NCI-H524 treated with DMSO at 0.1 percent for 48 hours (cell line): ENCODE results near the gene NR1D2.

Experiments used
- DNase-seq: peaks from one replicate; lab custom pipeline; 2025; lab: John Stamatoyannopoulos, UW

The NR1D2 gene

DNA sequence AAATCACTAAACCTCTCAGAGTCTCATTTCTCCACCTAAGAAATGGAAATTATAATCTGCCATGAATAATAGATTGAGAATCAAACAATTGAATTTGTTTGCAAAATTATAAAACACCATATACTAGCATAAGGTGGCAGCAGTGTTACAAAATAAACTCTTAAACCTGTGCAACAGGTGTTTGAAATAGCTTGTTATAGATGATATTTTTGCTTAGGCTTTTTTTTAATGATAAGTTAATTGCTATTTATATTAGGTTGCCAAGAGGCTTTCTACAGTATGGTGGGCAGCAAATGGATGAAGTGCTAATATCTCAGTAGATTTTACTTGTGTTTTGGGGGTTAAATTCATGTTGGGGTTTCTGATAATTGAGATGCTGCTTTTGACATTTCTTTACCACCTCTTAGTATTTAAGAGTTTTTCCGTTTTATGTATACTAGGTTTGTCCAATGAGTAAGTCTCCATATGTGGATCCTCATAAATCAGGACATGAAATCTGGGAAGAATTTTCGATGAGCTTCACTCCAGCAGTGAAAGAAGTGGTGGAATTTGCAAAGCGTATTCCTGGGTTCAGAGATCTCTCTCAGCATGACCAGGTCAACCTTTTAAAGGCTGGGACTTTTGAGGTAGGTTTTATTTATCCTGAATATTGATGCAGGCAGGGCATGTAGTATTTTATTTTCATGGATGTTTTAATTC, 19.6 kb downstream of the NR1D2 start:
- DNase-seq: no peak

DNA sequence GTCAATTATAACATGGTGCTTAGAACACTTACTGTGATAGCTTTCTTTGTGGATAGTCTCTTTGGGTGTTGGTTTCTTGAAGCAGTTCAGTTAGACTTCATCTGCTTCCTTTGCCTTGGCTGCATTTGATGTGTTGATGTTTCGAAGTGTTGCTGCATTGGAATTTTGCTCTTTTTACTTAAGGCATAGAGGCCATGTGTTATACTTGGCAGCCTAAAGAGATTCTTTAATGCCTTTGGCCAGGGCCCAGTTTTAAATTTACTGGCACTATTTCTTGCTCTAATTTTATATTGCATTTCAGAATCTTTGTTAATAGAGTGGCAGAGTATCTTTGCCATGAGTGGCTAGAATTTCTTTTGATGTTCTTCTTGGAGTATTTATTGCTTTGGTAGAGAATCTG, 21.2 kb downstream of the NR1D2 start:
- DNase-seq: no peak

DNA sequence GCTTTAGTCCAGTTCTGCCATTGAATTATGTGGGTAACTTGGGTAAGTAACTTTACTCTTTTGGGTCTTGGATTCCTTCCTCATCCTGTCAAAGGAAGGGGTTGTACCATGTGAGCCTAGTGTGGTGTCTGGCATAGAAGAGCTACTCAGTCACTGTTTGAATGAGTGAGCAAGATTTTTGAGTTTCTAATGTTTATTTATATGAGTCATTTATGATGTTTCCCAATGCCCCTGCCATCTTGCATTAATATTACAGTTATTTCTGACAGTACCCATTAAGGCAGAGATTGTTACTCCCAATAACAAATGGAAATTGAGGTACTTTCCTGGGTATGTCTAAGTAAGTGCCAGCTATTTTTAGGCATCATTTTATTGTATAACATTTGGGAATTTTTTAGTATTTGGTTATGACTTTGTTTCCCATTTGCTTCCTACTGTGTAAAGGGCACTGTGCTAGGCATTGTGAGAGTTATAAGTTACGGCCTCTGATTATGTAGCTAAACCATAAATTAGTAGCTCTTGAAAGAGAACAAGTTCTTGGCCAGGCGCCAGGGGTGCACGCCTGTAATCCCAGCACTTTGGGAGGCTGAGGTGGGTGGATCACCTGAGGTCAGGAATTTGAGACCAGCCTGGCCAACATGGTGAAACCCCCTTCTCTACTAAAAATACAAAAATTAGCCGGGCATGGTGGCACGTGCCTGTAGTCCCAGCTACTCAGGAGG, 23.5 kb downstream of the NR1D2 start:
- no peak for DNase-seq

DNA sequence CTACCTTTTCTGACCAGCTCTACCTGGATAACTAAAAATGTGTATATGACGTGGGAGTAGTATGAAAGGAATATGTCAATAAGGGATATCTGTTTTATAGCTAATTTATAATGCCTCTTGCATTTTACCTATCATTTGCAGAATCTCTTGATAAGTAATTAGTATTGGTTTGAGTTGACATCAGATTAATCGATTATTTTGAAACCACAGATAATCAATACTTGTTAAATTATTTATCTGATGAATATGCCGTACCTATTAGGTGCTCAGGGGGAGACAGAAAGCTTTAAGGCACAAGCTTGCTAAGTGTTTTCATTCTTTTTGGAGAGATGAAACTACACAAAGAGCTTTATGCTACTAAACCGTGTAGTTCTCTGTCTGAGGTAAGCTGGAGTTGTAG, 24.3 kb downstream of the NR1D2 start:
- no peak for DNase-seq

DNA sequence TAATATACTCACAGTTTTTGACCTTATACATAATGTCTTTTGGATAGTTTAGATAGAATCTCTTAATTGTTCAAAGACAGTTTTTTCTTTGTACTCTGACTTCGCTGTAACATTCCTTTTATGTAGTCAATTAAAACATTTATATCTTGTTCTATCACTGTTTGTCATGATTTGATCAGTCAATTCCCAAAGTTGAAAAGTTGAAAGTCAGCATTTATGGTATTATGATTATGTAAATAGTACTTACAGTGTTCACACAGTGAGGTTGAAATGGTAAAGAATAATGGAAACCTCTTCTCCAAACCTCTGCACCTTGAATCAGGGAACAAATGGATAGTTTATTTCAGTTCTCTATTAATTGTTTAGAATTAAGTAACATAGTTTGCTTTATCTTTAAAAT, 26.6 kb downstream of the NR1D2 start:
- no peak for DNase-seq

DNA sequence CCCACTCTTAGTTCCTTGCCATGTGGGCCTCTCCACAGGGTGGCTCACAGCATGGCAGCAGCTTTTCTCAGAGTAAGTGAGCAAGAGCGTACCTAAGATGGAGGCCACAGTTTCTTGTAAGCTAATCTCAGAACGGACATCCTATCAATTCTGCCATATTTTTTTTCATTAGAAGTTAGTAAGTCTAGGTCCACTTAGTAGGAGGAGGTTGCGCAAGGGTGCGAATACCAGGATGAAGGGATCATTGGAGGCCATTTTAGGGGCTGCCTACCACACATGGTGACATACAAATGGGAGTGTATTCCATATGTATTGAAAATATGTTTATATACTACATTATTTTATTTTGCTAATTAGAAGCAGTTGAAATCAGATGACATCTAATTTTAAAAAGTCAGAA, 31.5 kb downstream of the NR1D2 start:
- no peak for DNase-seq

DNA sequence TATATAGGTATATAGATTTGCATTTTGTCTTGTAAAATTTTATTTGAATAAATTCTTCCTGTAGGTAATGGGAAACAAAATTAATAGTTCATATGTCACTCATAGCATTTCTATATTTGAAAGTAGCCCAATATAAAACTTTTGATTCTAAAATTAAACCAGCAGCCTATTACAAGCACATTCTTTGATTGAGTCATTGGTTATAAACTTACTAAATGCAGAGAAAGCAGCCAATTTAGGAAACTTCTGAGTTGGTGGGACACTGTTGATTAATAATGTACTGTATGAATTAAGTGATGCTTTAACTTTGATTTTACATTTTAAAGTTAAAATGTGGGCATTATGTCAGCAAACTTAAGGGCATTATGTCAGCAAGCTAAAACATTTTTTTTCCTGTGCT, 34.5 kb downstream of the NR1D2 start:
- DNase-seq: no peak

DNA sequence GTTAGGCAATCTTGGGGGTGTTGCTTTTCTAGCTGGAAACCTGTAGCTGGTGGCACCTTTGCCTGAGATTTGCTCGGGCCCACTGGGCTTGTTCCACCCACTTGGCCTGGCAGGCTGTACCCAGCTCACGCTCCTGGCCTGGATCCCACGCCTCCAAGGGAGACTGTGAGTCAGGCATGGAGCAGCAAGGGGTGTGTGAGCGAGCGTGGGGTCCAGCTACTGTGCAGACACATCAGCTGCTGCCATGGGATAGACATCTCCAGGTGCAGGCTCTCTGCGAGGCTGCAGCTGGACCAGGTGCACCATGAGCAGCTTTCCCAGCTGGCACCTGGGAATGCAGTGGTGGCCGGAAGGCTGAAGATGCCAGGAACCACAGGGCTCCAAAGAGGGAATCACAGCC, 36.0 kb downstream of the NR1D2 start:
- DNase-seq: no peak

DNA sequence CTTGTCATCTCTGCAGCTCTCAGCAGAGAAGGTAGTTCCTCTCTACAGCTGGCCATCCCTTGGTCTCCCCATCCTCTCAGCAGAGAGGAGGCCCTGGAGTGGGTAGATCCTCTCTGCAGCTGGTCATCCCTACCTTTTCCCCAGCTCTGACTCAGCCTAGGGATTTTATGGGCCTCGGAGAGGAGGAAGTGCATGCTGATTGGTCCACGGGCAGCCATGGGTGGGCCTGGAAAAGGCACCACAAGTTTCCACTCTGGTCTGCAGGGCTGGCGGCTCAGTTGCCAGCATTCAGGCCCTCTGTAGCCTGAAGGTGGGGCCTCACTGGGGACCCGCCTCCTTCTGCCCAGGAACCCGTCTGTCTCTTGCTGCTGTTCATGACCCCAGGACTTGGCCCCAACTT, 36.9 kb downstream of the NR1D2 start:
- DNase-seq: no peak

DNA sequence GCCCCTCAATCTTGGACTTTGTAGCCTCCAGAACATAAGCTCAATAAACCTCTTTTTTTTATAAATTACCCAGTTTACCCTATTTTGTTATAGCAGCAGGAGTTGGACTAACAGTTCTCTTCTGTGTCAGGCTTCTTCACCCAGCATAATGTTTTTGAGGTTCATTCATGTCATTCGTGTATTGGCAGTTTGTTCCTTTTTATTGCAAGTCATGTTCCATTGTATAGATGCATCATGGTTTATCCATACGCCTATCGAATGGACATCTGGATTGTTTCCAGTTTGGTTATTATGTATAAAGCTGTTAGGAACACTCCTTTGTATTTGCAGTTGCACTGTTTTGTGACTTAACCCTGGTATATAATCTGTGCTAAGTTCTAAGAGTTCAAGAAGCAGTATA, 39.8 kb downstream of the NR1D2 start:
- no peak for DNase-seq

DNA sequence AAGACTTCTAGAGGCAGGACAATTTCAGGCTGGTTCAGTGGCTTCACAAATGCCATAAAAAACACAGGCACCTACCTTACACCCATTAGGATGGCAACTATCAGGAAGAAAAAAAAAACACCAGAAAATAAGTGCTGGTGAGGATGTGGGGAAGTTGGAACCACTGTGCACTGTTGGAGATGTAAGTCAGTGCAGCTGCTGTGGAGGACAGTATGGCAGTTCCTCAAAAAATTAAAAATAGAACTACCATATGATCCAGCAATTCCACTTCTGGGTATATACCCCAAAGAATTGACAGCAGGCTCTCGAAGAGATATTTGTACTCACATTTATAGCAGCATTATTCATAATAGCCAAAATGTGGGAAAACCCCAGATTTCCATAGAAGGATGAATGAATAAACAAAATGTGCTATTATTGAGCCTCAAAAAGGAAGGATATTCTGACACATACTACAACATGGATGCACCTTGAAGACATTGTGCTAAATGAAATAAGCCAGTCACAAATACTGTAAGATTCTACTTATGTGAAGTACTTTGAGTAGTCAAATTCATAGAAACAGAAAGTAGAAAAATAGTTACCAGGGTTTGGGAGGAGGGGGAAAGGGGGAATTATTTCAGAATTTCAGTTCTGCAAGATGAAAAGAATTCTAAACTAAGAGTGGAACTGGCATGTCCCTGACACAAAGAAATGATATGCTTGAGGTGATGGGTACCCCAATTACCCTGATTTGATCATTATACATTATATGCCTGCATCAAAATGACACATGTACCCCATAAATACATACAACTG, 40.9 kb downstream of the NR1D2 start:
- no peak for DNase-seq

DNA sequence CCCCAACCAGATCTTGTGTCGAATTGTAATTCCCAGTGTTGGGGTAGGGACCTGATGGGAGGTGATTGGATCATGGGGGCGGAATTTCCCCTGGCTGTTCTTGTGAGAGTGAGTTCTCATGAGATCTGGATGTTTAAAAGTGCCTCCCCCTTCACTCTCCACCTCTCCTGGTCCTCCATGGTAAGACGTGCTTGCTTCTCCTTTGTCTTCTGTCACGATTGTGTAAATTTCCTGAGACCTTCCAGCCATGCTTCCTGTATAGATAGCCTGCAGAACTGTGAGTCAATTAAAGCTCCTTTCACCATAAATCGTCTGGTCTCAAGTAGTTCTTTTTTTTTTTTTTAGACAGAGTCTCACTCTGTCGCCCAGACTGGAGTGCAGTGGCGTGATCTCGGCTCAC, 42.3 kb downstream of the NR1D2 start:
- DNase-seq: no peak

DNA sequence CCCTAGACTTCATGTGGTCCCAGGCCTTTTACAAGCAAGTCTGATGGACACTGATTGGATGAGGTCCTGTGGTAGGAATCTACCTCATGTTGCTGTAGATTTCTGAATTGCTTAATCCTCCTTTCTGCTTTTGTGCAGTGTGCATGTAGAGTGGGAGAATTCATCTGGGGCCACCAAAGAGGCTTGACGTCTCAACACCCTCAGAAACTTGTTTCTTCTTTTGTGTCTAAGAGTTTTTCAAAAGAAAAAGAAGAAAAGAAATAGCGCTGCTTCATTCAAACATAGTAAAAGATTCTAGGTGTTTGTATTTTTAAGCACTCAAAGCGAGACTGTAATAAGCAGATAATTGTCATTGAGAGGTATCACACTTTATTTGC, 46.2 kb downstream of the NR1D2 start:
- DNase-seq: no peak

DNA sequence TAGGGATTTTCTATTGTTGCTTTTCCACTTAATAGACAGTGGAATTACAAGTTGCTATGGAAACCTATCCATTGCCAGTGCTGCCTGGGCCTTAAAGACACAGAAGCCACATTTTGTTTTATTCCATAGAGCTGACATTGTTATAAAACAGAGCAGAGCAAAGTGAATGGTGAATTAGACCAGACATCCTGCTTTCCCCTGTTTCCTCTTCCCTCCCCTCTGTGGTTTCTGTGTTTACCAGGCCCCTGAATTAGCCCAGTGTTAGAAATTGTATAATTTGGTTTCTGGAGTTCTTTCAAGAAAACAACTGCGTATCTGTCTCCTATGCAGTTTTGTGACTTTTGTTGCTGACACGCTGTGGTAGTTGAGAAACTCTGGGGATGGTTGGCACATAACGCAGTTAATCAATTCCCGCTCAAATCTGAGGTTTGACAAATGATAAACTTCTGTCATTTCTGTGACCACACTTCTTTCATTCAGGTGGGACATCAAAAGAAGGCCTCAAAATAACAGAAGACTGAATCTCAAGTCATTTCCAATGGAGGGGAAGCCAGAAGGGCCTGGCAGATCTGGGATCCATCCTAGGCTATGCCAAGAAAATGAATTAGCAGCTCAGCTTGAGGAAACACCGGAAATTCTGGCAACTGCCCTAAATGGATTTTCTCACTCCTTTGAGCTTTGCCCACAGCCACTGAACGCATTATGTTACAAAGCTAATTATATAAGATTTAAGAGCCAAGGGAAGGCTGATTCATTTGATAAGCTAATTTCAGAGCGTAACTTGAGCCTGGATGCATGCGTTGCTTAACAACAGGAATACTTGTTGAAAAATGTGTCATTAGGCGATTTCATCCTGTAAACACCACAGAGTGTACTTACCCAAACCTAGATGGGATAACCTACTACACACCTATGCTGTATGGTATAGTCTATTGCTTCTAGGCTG, 46.9 kb downstream of the NR1D2 start:
- DNase-seq: peak; percentile 71

DNA sequence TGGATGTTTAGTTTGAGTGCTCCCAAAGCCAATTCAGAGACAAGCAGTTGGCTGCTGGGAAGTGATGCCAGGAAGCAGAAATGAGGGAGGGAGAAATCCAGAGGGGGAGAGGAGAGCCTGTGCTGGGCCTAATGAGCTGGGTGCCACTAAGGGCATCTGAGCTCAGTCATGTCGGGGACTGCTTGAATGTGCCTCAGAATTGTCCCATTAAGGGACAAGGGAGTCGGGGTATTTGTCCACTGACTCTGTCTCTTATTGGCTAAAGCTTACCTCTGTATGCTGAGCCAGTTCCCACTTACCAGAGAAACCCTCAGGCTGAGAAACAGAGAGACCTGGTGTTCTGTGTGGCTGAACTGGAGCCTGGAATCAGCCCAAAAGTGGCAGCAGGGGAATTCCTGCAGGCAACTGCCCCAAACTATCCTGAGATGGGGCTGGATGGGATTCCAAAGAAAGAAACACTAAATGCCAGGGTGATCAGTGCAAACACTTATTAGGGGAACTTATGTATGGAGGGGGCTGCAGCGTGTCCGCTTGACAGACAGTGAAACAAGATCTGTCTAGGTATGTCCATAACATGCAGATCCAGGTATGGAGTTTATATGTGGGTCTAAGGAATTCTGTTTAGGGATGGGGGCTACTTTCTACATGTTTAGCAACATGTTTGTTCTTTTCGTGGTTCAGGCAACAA, 48.6 kb downstream of the NR1D2 start:
- no peak for DNase-seq

DNA sequence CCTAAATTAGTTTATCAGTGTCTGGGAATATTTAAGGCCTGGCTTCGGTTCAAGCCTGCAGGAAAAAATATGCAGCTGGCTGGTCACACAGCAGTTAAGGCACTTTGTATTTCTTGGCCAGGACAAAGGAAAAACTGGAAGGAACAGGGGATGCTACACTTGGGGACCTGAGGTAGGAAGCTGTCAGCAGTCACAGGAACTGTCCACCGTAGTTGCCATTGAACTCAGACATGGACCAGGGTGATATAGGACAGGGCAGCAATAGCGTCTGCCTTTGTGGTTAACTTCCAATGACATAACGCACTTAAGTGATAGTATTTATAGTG, 49.1 kb downstream of the NR1D2 start:
- DNase-seq: no peak

DNA sequence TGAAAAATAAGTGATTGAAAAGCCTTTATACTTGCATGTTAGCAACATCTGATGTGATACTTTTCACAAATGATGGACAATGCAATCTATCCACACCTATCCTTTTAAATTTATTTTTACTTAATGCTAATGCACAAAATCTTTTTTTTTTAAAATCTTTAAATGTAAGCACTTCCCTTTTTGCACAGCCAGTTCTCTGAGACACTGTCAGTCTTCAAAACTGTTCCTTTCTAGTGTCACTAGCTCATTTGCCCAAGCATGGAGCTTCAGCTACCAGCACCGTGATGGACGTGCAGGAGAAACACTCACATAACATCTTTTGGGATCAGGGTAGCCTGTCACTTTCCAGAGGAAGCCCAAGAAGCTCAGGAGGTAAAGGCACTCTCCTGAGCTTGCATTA, 50.1 kb downstream of the NR1D2 start:
- DNase-seq: no peak

DNA sequence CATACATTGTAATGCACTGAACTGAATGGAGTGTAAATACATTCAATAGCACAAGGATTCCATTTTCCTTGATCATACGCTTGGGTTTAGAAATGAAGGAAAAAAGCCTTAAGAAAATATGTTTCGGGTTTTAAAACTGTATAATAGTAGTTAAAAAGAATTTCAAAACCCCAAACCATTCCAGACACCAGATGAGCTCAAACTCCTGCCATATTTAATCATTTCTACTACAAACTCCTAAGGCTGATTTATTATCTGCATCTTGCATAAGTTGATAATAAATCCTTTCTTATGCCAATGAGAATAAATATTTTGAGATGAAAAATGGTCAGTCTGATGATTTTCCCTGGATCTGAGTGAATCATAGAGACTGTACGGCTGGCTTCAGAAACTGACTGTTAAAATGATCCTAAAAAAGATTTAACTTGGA, 51.0 kb downstream of the NR1D2 start:
- no peak for DNase-seq

DNA sequence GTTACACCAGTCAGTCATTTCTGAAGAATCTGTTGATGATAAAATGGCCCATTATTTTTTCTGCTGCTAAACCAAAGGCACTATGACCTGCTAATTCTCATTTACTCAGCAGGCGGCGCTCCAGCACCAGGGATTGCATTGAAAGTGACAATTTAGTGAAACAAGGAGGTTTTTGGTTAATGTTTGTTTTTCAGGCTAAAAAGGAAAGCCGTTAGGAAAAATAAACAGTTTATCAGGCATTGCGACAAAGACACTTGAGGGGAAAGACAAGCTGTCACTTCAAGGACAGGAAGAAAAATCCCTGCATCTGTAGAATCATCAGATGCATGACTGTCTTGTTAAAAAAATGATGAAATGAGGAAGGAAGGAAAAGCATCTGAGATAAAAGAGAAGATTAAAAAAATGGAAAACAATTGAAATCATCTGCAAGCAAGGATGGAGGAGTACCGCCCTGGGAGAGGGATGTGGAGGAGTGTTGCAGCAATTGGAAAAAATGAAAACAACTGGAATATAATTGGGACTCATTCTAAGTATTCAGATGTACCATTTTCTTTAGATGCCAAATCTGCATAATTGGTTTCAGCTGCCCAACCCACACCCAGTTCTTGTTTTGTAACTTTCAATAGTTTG, 54.0 kb downstream of the NR1D2 start:
- DNase-seq: no peak

DNA sequence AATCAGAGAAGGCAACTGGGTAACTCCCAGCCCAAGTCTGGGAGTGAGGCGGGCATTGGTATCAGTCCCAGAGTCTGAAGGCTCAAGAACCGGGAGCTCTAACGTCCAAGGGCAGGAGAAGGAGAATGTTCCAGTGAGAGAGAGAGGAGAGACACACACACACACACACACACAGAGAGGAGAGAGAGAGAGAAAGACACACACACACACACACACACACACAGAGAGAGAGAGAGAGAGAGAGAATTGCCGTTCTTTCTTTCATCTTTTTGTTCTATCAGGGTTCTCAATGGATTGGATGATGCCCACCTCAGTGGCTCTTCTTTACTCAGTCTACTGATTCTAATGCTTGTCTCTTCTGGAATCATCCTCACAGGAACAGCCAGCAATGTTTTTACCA, 57.0 kb downstream of the NR1D2 start:
- DNase-seq: no peak

DNA sequence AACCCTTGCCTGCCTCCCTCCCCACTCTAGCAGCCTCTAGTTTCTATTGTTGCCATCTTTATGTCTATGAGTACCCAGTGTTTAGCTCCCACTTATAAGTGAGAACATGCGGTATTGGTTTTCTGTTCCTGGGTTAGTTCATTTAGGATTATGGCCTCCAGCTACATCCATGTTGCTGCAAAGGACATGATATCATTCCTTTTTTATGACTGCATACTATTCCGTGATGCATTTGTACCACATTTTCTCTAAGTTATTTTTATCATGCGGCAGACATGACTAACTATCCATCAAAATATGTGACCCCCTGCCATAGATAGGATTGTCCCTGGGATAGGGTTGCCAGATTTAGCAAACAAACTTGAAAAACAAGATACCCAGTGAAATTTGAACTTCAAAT, 58.4 kb downstream of the NR1D2 start:
- no peak for DNase-seq
